Fibroblast of lung (primary cell): ENCODE measurements around the gene TUBGCP6. TPM values are rescaled to one million over a fixed set of nuclear protein-coding genes. Genes with fewer than 3 reads are reported as not detected.

Source experiments
- DNase-seq, 2 donors: peaks; one replicate each; pipeline versions ENCODE4 v3.0.0 to v3.0.0-alpha.2; 2010; ENCODE audit warnings: low read depth in 2 of 2
- H2AFZ ChIP-seq: 2 replicates; pipeline ENCODE4 v1.5.1; 2012; ENCODE audit warnings: low read length, control low read depth, inconsistent platforms
- H3K27ac ChIP-seq: 2 replicates; pipeline ENCODE4 v1.5.1; 2011; ENCODE audit warnings: low read length, control low read depth; ENCODE audit not compliant: insufficient read depth
- H3K27me3 ChIP-seq: 2 replicates; pipeline ENCODE4 v1.5.1; 2011; ENCODE audit warnings: mild to moderate bottlenecking, low read length; ENCODE audit not compliant: control insufficient read depth, insufficient read depth
- H3K36me3 ChIP-seq: 2 replicates; pipeline ENCODE4 v1.5.1; 2011; ENCODE audit warnings: low read length; ENCODE audit not compliant: control insufficient read depth, insufficient read depth
- H3K4me1 ChIP-seq: 2 replicates; pipeline ENCODE4 v1.5.1; 2011; ENCODE audit warnings: low read length; ENCODE audit not compliant: control insufficient read depth, insufficient read depth; ENCODE audit errors: extremely low read depth
- H3K4me2 ChIP-seq: 2 replicates; pipeline ENCODE4 v1.5.1; 2011; ENCODE audit warnings: low read length, control low read depth; ENCODE audit not compliant: insufficient read depth; ENCODE audit errors: extremely low read depth
- H3K4me3 ChIP-seq, 4 experiments: fragments of 200-600 bp in 1 of 4; sonication (generic) in 1 of 4; replicated peaks in 1 of 4; 2 replicates each; pipeline ENCODE4 v1.5.1; 2011 to 2016; ENCODE audit warnings: low read length in 4 of 4, low read depth in 3 of 4, mild to moderate bottlenecking in 3 of 4, control low read depth in 2 of 4, inconsistent platforms in 1 of 4, mixed read lengths in 1 of 4; ENCODE audit not compliant: insufficient read depth in 1 of 4; ENCODE audit errors: control extremely low read depth in 1 of 4
- H3K79me2 ChIP-seq: 2 replicates; pipeline ENCODE4 v1.5.1; 2012; ENCODE audit warnings: mild to moderate bottlenecking, low read length, inconsistent platforms; ENCODE audit not compliant: control insufficient read depth, insufficient read depth
- H3K9ac ChIP-seq: 2 replicates; pipeline ENCODE4 v1.5.1; 2011; ENCODE audit warnings: mild to moderate bottlenecking, low read length, control low read depth; ENCODE audit not compliant: insufficient read depth
- H3K9me3 ChIP-seq: 2 replicates; pipeline ENCODE4 v1.5.1; 2012; ENCODE audit warnings: low read depth, low read length; ENCODE audit not compliant: control insufficient read depth, insufficient read depth
- H4K20me1 ChIP-seq: 2 replicates; pipeline ENCODE4 v1.5.1; 2011; ENCODE audit warnings: low read length; ENCODE audit not compliant: control insufficient read depth, insufficient read depth; ENCODE audit errors: extremely low read depth
- EZH2 ChIP-seq: IDR thresholded peaks from 2 replicates; pipeline ENCODE4 v1.5.1; 2012; ENCODE audit warnings: low read length, control low read depth, mild to moderate bottlenecking; ENCODE audit errors: missing control alignments
- polyA plus RNA-seq, 2 donors: library from polyadenylated mRNA; depleted of rRNA in 1 of 2; stranded (reverse) in 1 of 2; unstranded in 1 of 2; fragments of >200 nt; gene quantifications; 2 replicates each; pipeline ENCODE4 v1.2.1, GENCODE V29; 2011 to 2012; ENCODE audit warnings: missing spikeins in 1 of 2
- total RNA-seq: library from RNA; depleted of rRNA; stranded (reverse); fragments of >200 nt; gene quantifications from 2 replicates; pipeline ENCODE4 v1.2.1, GENCODE V29; 2014
- TF ChIP-seq, protein P1 (sequence below), 2 donors: IDR thresholded peaks in 1 of 2; conservative IDR thresholded peaks in 1 of 2; 1 replicate in 1 of 2; 2 replicates in 1 of 2; pipeline ENCODE4 v1.5.1; 2011 to 2012; ENCODE audit warnings: low read length in 2 of 2, control low read depth in 1 of 2, inconsistent platforms in 1 of 2, low read depth in 1 of 2, mild to moderate bottlenecking in 1 of 2

TUBGCP6 gene
- total and polyA plus RNA-seq, 2 donors (not counting 1 experiment from before 2014, with no cell fraction given), result 6.7 to 23.8 TPM

DNA sequence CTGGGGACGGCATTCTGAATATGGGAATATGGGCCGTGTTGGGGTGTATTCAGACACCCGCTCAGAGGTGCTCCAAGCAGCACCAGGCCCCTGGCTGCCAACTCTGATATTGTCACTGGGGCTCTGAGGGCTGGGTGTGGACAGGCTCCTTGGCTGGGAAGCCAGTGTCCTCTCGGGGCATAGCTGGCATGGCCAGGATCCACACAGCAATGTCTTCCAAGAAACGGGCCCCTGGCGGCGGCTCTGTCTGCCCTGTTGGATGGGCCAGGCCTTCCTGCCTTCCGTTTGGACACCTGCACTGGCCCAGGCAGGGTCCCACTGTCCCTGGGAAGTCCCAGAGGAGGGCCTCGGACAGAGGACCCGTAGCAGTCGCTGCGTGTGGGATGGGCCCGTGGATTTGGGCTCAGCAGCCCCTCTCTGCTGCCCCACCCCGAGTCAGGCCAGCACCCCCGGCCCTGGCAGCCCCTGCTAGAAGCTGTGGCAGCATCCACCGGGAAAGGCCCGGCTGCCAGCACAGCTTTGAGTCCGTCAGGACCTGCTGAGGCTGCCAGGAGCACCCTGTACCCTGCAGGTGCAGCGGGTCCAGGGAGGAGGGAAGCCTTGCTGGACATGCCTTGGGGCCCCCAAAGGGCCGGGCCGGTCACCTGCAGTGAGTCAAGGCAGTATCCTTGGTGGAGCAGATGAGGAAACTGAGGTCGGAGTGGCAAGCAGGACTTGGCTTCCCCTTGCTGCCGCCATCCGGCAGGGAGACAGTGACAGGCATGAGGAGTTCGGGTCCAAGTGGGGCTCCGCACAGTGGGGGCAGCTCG is 70.2 kb downstream of the TUBGCP6 start:
- Histone ChIP-seq H3K9me3 (no peaks in the 10 kb centered on the region), H3K4me3 (no peak overlapping the region), H3K36me3 (no peaks in the 10 kb centered on the region), H3K27ac (no peak overlapping the region), H3K27me3 (peaks cover 3% of the 10 kb centered on the region), H4K20me1 (no peaks in the 10 kb centered on the region), H3K9ac (no peak overlapping the region), H3K4me2 (no peak overlapping the region), H3K4me1 (no peaks in the 10 kb centered on the region), H3K79me2 (no peaks in the 10 kb centered on the region), H2AFZ (no peak overlapping the region)
- no peak for TF ChIP-seq EZH2
- TF ChIP-seq, protein P1, sequence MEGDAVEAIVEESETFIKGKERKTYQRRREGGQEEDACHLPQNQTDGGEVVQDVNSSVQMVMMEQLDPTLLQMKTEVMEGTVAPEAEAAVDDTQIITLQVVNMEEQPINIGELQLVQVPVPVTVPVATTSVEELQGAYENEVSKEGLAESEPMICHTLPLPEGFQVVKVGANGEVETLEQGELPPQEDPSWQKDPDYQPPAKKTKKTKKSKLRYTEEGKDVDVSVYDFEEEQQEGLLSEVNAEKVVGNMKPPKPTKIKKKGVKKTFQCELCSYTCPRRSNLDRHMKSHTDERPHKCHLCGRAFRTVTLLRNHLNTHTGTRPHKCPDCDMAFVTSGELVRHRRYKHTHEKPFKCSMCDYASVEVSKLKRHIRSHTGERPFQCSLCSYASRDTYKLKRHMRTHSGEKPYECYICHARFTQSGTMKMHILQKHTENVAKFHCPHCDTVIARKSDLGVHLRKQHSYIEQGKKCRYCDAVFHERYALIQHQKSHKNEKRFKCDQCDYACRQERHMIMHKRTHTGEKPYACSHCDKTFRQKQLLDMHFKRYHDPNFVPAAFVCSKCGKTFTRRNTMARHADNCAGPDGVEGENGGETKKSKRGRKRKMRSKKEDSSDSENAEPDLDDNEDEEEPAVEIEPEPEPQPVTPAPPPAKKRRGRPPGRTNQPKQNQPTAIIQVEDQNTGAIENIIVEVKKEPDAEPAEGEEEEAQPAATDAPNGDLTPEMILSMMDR (conservative IDR thresholded peaks at IDR 0.05 in 1 of 2, IDR thresholded peaks at IDR 0.05 in 1 of 2; ENCODE audit: low read depth in 1 of 2, low read length in 2 of 2), result no peak
- DNase-seq, result no peak

DNA sequence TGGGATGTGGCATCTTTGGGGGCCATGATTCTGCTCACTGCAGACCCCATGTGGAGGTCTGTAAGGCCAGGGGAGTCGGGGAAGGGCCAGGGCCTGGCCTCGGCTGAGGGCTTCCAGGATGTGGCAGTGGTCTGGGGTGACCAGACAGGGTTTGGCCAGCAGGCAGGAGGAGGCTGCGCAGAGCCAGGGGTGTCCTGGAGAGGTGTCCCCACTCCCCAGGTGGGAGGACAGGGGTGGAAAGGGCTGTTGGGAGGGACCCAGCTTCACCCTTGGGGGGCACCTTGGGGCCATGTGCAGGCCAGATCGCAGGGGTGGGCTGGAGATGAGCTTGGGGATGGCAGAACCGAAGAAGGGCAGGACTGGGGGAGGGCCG is 70.9 kb downstream of the TUBGCP6 start:
- no peak overlapping the region for H3K4me3 ChIP-seq
- no peak for DNase-seq
- H3K4me1 ChIP-seq, result no peaks in the 10 kb centered on the region
- no peaks in the 10 kb centered on the region for H3K9me3 ChIP-seq
- TF ChIP-seq, protein P1 (conservative IDR thresholded peaks at IDR 0.05 in 1 of 2, IDR thresholded peaks at IDR 0.05 in 1 of 2; ENCODE audit: low read depth in 1 of 2, low read length in 2 of 2), result no peak
- no peak for TF ChIP-seq EZH2
- no peaks in the 10 kb centered on the region for H4K20me1 ChIP-seq
- H3K27me3 ChIP-seq, result peaks cover 7% of the 10 kb centered on the region
- H3K9ac ChIP-seq, result no peak overlapping the region
- H3K36me3 ChIP-seq, result no peaks in the 10 kb centered on the region
- no peak overlapping the region for H2AFZ ChIP-seq
- H3K4me2 ChIP-seq, result no peak overlapping the region
- no peaks in the 10 kb centered on the region for H3K79me2 ChIP-seq
- H3K27ac ChIP-seq, result no peak overlapping the region

DNA sequence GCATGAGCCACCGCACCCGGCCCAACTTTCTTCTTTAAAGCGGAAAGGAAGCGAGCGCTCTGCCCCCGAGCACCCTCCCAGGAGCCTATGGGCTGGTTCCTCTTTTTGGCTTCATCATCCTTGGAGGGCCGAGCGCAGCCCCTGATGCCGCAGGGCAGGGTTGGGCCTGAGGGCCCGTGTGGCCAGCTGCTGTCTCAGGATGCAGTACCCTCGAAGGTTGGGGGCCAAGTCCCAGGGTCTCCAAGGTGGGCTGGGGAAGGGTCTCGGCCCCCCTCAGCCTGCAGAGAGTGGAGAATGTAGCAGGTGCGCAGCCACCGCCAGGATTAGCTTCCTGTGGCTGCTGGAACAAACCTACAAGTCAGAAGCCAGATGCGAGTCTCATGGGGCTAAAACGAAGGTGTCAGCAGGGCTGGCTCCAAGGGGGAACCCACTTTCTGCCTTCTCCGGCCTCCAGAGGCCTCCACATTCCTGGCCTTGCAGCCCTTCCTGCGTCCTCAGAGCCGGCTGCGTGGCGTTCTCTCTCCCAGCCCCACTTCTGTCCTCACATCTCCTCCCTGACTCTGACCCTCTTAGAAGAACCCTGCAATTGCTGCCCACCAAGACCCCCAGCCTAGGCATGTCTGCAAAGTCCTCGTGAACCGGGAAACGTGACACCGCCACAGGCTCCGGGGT is 71.4 kb downstream of the TUBGCP6 start:
- H3K79me2 ChIP-seq, result no peaks in the 10 kb centered on the region
- H4K20me1 ChIP-seq, result no peaks in the 10 kb centered on the region
- DNase-seq, result no peak
- peaks cover 12% of the 10 kb centered on the region for H3K27me3 ChIP-seq
- H3K4me3 ChIP-seq, result no peak overlapping the region
- H3K9me3 ChIP-seq, result no peaks in the 10 kb centered on the region
- no peak overlapping the region for H3K27ac ChIP-seq
- no peaks in the 10 kb centered on the region for H3K4me1 ChIP-seq
- H3K9ac ChIP-seq, result no peak overlapping the region
- H2AFZ ChIP-seq, result no peak overlapping the region
- H3K4me2 ChIP-seq, result no peak overlapping the region
- no peaks in the 10 kb centered on the region for H3K36me3 ChIP-seq
- TF ChIP-seq, protein P1 (conservative IDR thresholded peaks at IDR 0.05 in 1 of 2, IDR thresholded peaks at IDR 0.05 in 1 of 2; ENCODE audit: low read depth in 1 of 2, low read length in 2 of 2), result no peak
- TF ChIP-seq EZH2, result no peak
